GM19239 (cell line): ENCODE measurements around the gene ZBTB14.

Experiments used
- DNase-seq: peaks from one replicate; pipeline ENCODE4 v3.0.0; 2011; ENCODE audit warnings: low spot score; ENCODE audit not compliant: insufficient read length
- FAIRE-seq: peaks from 2 replicates; lab custom pipeline; 2011; peaks lifted over from hg19 to GRCh38; lab: Jason Lieb, UNC

ZBTB14 gene

GRCh38 chr18:5295231-5295920 lies at the start of gene ZBTB14:
Gene ZBTB14, minus strand, starts transcription at chr18:5295726. Its CDS starts 2,480 bp downstream, at chr18:5293246.
- no peak for FAIRE-seq
- DNase-seq, result peak; percentile 56

- no peak for DNase-seq
- no peak for FAIRE-seq
Observed at GRCh38 chr18:5339202-5339834, 43.8 kb upstream of the ZBTB14 start.

- DNase-seq (no peak), FAIRE-seq (no peak)
Observed at GRCh38 chr18:5334456-5335075, 39.0 kb upstream of the ZBTB14 start.

- DNase-seq (no peak), FAIRE-seq (no peak)
Observed at GRCh38 chr18:5318061-5318700, 22.7 kb upstream of the ZBTB14 start.

- no peak for DNase-seq
- no peak for FAIRE-seq
Observed at GRCh38 chr18:5317186-5317585, 21.7 kb upstream of the ZBTB14 start.

- no peak for DNase-seq
- FAIRE-seq, result no peak
Observed at GRCh38 chr18:5315838-5316237, 20.3 kb upstream of the ZBTB14 start.

- no peak for DNase-seq
- peak; percentile 31 for FAIRE-seq
Observed at GRCh38 chr18:5311301-5311989, 15.9 kb upstream of the ZBTB14 start.

GRCh38 chr18:5309888-5310470 lies 14.5 kb upstream of the ZBTB14 start:
- FAIRE-seq (peak; percentile 88), DNase-seq (peak; percentile 16)

- FAIRE-seq (no peak), DNase-seq (no peak)
Observed at GRCh38 chr18:5305835-5306234, 10.3 kb upstream of the ZBTB14 start.

GRCh38 chr18:5304232-5304631 lies 8.7 kb upstream of the ZBTB14 start:
- DNase-seq (no peak), FAIRE-seq (no peak)

GRCh38 chr18:5303636-5304035 lies 8.1 kb upstream of the ZBTB14 start:
- FAIRE-seq (no peak), DNase-seq (no peak)

- no peak for FAIRE-seq
Observed at GRCh38 chr18:5302606-5303005, 7.1 kb upstream of the ZBTB14 start.

GRCh38 chr18:5300476-5301010 lies 5.0 kb upstream of the ZBTB14 start:
- DNase-seq (no peak), FAIRE-seq (no peak)

More at GRCh38 chr18:5302606-5303005, 7.1 kb upstream of the ZBTB14 start:
- no peak for DNase-seq

- FAIRE-seq, result no peak
Observed at GRCh38 chr18:5298156-5298852, 2.8 kb upstream of the ZBTB14 start.

GRCh38 chr18:5297597-5297996 lies 2.1 kb upstream of the ZBTB14 start:
- no peak for FAIRE-seq
- DNase-seq, result no peak

More at GRCh38 chr18:5298156-5298852, 2.8 kb upstream of the ZBTB14 start:
- DNase-seq, result no peak

GRCh38 chr18:5296706-5297320 lies 1.3 kb upstream of the ZBTB14 start:
- FAIRE-seq (no peak), DNase-seq (no peak)

- FAIRE-seq (peak; percentile 81), DNase-seq (peak; percentile 85)
Observed at GRCh38 chr18:5295981-5296705, 617 bp upstream of the ZBTB14 start.
